Gastroesophageal sphincter (tissue), 3 donors: ENCODE measurements around the gene FRMD5.

Source experiments
- CTCF ChIP-seq, 4 experiments: fragments of 200-600 bp in 2 of 4; fragments of 450-650 bp in 2 of 4; sonication (generic) in 1 of 4; IDR thresholded peaks; one replicate each; pipeline ENCODE4 v1.5.1; 2017 to 2019; ENCODE audit warnings: antibody characterized with exemption in 4 of 4, mild to moderate bottlenecking in 2 of 4, moderate library complexity in 2 of 4
- POLR2A ChIP-seq, 2 donors: fragments of 450-650 bp; IDR thresholded peaks; one replicate each; pipeline ENCODE4 v1.6.1; 2017; ENCODE audit warnings: antibody characterized with exemption in 2 of 2, mild to moderate bottlenecking in 2 of 2, moderate library complexity in 1 of 2
- POLR2AphosphoS5 ChIP-seq: sonication (generic); formaldehyde crosslinking; IDR thresholded peaks from one replicate; pipeline ENCODE4 v1.6.1; 2017; ENCODE audit warnings: antibody characterized with exemption

- no peak for TF ChIP-seq CTCF (IDR thresholded peaks at IDR 0.05)
- TF ChIP-seq POLR2AphosphoS5 = no peak
- TF ChIP-seq POLR2A (IDR thresholded peaks at IDR 0.05) = no peak
Observed at GRCh38 chr15:44101944-44102343, 93.1 kb downstream of the FRMD5 start.
